ENCODE data around the gene ANKRD60. TPM values are rescaled to one million over a fixed set of nuclear protein-coding genes. Genes with fewer than 3 reads are reported as not detected.
A peak's percentile ranks its signal among the peaks of the same experiment; 100 is the strongest.

Gene ANKRD60
- total RNA-seq, 1 experiment from 2014 or later: not detected

GRCh38 chr20:58245931-58246330, 17.5 kb upstream of the ANKRD60 start:
- H2BK12ac ChIP-seq (ENCODE audit: insufficient read length, low read depth, low read length): no peak overlapping the region
- no peak overlapping the region for H3K4ac ChIP-seq (ENCODE audit: low read depth, low read length)
- no peak overlapping the region for H4K8ac ChIP-seq (replicated peaks; ENCODE audit: insufficient read length, low read depth, low read length)
- H3K23me2 ChIP-seq (ENCODE audit: insufficient read length, low read depth, low read length, poor library complexity, severe bottlenecking): no peaks in the 10 kb centered on the region
- DNase-seq: no peak
- H3K79me1 ChIP-seq (ENCODE audit: insufficient read depth, low read depth, low read length, poor library complexity, severe bottlenecking): no peaks in the 10 kb centered on the region
- no peaks in the 10 kb centered on the region for H4K20me1 ChIP-seq (ENCODE audit: control insufficient read depth, insufficient read depth, insufficient read length)
- no peak overlapping the region for H3K14ac ChIP-seq (ENCODE audit: insufficient read depth, low read length)
- no peak overlapping the region for H3T11ph ChIP-seq (ENCODE audit: low read length)
- Mint-ChIP-seq H3K36me3 (ENCODE audit: insufficient read depth in 1 of 3, low read depth in 3 of 3) (peaks cover 14 to 45% (median 45%) of the 10 kb centered on the region in 3 experiments), H3K27me3 (ENCODE audit: low read depth) (no peaks in the 10 kb centered on the region), H3K9me3 (no peaks in the 10 kb centered on the region), H3K4me3 (no peak overlapping the region), H3K27ac (peak overlapping the region in 1 of 3 experiments; percentile 57; a peak in 2 of 7 replicates), H3K4me1 (peaks cover 7 to 9% of the 10 kb centered on the region in 2 experiments)
- no CpG with 5 or more reads among the region's 8 CpGs for WGBS (ENCODE audit: extremely low coverage, insufficient read length, low lambda C conversion rate)
- H3K23ac ChIP-seq (ENCODE audit: insufficient read length, low read depth, low read length): no peak overlapping the region
- no peak overlapping the region for H2AK5ac ChIP-seq (ENCODE audit: insufficient read length, low read length)
- H4K91ac ChIP-seq (ENCODE audit: insufficient read length, low read depth, low read length): no peak overlapping the region
- no peak for TF ChIP-seq CTCF (conservative IDR thresholded peaks at IDR 0.05)
- no peak overlapping the region for H3K4me2 ChIP-seq (ENCODE audit: insufficient read depth, insufficient read length, low read length)
- no peaks in the 10 kb centered on the region for H3K9me3 ChIP-seq (ENCODE audit: control insufficient read depth, low read depth, low read length)
- no peak overlapping the region for H2AFZ ChIP-seq (ENCODE audit: low read length)
- no peak overlapping the region for H3K27ac ChIP-seq (ENCODE audit: insufficient read length, low read depth, low read length)
- H2BK5ac ChIP-seq (ENCODE audit: insufficient read length, low read length): no peak overlapping the region
- no peaks in the 10 kb centered on the region for H3K4me1 ChIP-seq (ENCODE audit: insufficient read depth, low read length)
- H3K18ac ChIP-seq (ENCODE audit: insufficient read length, low read depth, low read length): no peak overlapping the region
- H3K27me3 ChIP-seq (ENCODE audit: insufficient read depth, low read length): no peaks in the 10 kb centered on the region
- no peak overlapping the region for H3K9ac ChIP-seq (ENCODE audit: extremely low read depth, insufficient read length, low read length)
- no peak overlapping the region for H2BK20ac ChIP-seq (ENCODE audit: low read depth, low read length, poor library complexity, severe bottlenecking)
- H4K5ac ChIP-seq (ENCODE audit: insufficient read length, low read depth, low read length): no peak overlapping the region
- no peak overlapping the region for H2BK120ac ChIP-seq (ENCODE audit: low read depth, low read length, poor library complexity, severe bottlenecking)
- no peak overlapping the region for H2BK15ac ChIP-seq (ENCODE audit: low read depth, low read length)
- no peak overlapping the region for H3K56ac ChIP-seq (ENCODE audit: insufficient read length, low read depth, low read length)
- H3K79me2 ChIP-seq (ENCODE audit: insufficient read depth, low read length): no peaks in the 10 kb centered on the region
